HCT116 (cell line): Measurements from ENCODE around the gene CACNA2D3. TPM values are rescaled to one million over a fixed set of nuclear protein-coding genes. Genes with fewer than 3 reads are reported as not detected.
"Not testable (repeated sequence)": the region's sequence is repeated elsewhere in the genome, so short reads cannot be mapped to it uniquely, and the experiment has no call there.

Experiments used
- ATAC-seq: fragments of 200-7000 bp; cut with Tn5 transposase; 2 replicates; pipeline ENCODE4 v1.9.1; 2020; ENCODE audit warnings: mild to moderate bottlenecking, moderate library complexity
- BruUV-seq: library from RNA; stranded (reverse); fragments of 400-500 nt; replicated peaks from 2 replicates; lab custom pipeline; 2021; lab: Mats Ljungman, UMichigan
- CTCF ChIA-PET: fragments of 300-600 bp; sonication (Branson Sonifier 250); formaldehyde crosslinking; loops from one replicate; lab custom pipeline; 2021; ENCODE audit warnings: antibody characterized with exemption; lab: Charles Lee
- POLR2A ChIA-PET: fragments of 300-600, 350-600 bp; sonication (Branson Sonifier 250); formaldehyde crosslinking; loops from one replicate; lab custom pipeline; 2021; ENCODE audit warnings: antibody characterized with exemption; lab: Charles Lee
- RAD21 ChIA-PET, 2 experiments: fragments of 300-600 bp; sonication (Branson Sonifier 250); formaldehyde crosslinking; loops; one replicate each; lab custom pipeline; 2023; ENCODE audit warnings: low total read pairs in 2 of 2; ENCODE audit not compliant: uncharacterized antibody in 2 of 2, unreplicated experiment in 2 of 2, low non-redundant PET in 1 of 2; lab: Charles Lee
- DNase-seq: peaks from one replicate; pipeline ENCODE4 v3.0.0-alpha.2; 2010; ENCODE audit warnings: low read depth, low spot score
- H2AFZ ChIP-seq: fragments of 200-600 bp; shearing (Covaris generic), sonication (generic); 2 replicates; pipeline ENCODE4 v1.6.1; 2017; ENCODE audit warnings: low read depth, mixed run types, mixed read lengths, antibody characterized with exemption, low read length; ENCODE audit not compliant: poor library complexity, severe bottlenecking
- H3K27ac ChIP-seq: 2 replicates; pipeline ENCODE4 v1.5.1; 2012; ENCODE audit warnings: low read depth, low read length
- H3K27me3 ChIP-seq: fragments of 200-600 bp; sonication (generic); 2 replicates; pipeline ENCODE4 v1.6.1; 2016; ENCODE audit warnings: mixed run types, low read length, mixed read lengths; ENCODE audit not compliant: insufficient read depth
- H3K36me3 ChIP-seq, 2 experiments: fragments of 200-500 bp in 1 of 2; fragments of 200-600 bp in 1 of 2; sonication (Bioruptor generic) in 1 of 2; sonication (generic) in 1 of 2; 2 replicates each; pipeline versions ENCODE4 v1.5.1 to v1.6.1; 2014 to 2016; ENCODE audit warnings: low read length in 2 of 2, inconsistent platforms in 1 of 2, mixed read lengths in 1 of 2, mixed run types in 1 of 2; ENCODE audit not compliant: insufficient read depth in 2 of 2, control insufficient read depth in 1 of 2
- H3K4me1 ChIP-seq, 2 experiments: fragments of 200-600 bp in 1 of 2; sonication (generic) in 1 of 2; 2 replicates each; pipeline versions ENCODE4 v1.5.1 to v1.6.1; 2012 to 2017; ENCODE audit warnings: low read length in 2 of 2, inconsistent platforms in 1 of 2, mild to moderate bottlenecking in 1 of 2, mixed read lengths in 1 of 2, mixed run types in 1 of 2, moderate library complexity in 1 of 2; ENCODE audit not compliant: insufficient read depth in 2 of 2, control insufficient read depth in 1 of 2
- H3K4me2 ChIP-seq: fragments of 200-600 bp; sonication (generic); 2 replicates; pipeline ENCODE4 v1.6.1; 2017; ENCODE audit warnings: mixed run types, low read length, mixed read lengths
- H3K4me3 ChIP-seq, 2 experiments: fragments of 200-600 bp in 1 of 2; sonication (generic) in 1 of 2; replicated peaks in 1 of 2; 2 replicates each; pipeline ENCODE4 v1.5.1; 2011 to 2016; ENCODE audit warnings: low read length in 2 of 2, control low read depth in 1 of 2, low read depth in 1 of 2, mild to moderate bottlenecking in 1 of 2, mixed read lengths in 1 of 2, mixed run types in 1 of 2
- H3K79me2 ChIP-seq: fragments of 200-600 bp; sonication (generic); 2 replicates; pipeline ENCODE4 v1.6.1; 2017; ENCODE audit warnings: mild to moderate bottlenecking, mixed run types, low read length, moderate library complexity, mixed read lengths; ENCODE audit not compliant: insufficient read depth
- H3K9ac ChIP-seq: fragments of 200-600 bp; sonication (generic); 2 replicates; pipeline ENCODE4 v1.6.1; 2016; ENCODE audit warnings: low read length, mixed read lengths
- H3K9me2 ChIP-seq: fragments of 200-600 bp; sonication (generic), shearing (Covaris generic); 2 replicates; pipeline ENCODE4 v1.6.1; 2017; ENCODE audit warnings: mixed run types, mild to moderate bottlenecking, moderate library complexity; ENCODE audit not compliant: insufficient read depth
- H3K9me3 ChIP-seq, 2 experiments: fragments of 200-500 bp in 1 of 2; fragments of 200-600 bp in 1 of 2; sonication (Bioruptor generic) in 1 of 2; sonication (generic) in 1 of 2; 2 replicates each; pipeline ENCODE4 v1.6.1; 2014 to 2017; ENCODE audit warnings: low read length in 2 of 2, mixed read lengths in 2 of 2, inconsistent platforms in 1 of 2, low read depth in 1 of 2, mild to moderate bottlenecking in 1 of 2, mixed run types in 1 of 2, moderate library complexity in 1 of 2; ENCODE audit not compliant: control insufficient read depth in 1 of 2, insufficient read depth in 1 of 2
- H4K20me1 ChIP-seq: fragments of 200-600 bp; sonication (generic), shearing (Covaris generic); 2 replicates; pipeline ENCODE4 v1.6.1; 2017; ENCODE audit warnings: mixed run types, mild to moderate bottlenecking, moderate library complexity; ENCODE audit not compliant: insufficient read depth
- ATF3 ChIP-seq: IDR thresholded peaks from 2 replicates; pipeline ENCODE4 v1.6.1; 2012
- CBX3 ChIP-seq: IDR thresholded peaks from 2 replicates; pipeline ENCODE4 v1.6.1; 2012; ENCODE audit warnings: low read depth
- EGR1 ChIP-seq: IDR thresholded peaks from 2 replicates; pipeline ENCODE4 v1.6.1; 2012; ENCODE audit warnings: low read depth
- ELF1 ChIP-seq: IDR thresholded peaks from 2 replicates; pipeline ENCODE4 v1.6.1; 2012; ENCODE audit warnings: low read depth, borderline replicate concordance
- EZH2 ChIP-seq: fragments of 200-600 bp; sonication (generic); IDR thresholded peaks from 2 replicates; pipeline ENCODE4 v1.6.1; 2017; ENCODE audit warnings: antibody characterized with exemption, mixed run types
- FOSL1 ChIP-seq: IDR thresholded peaks from 2 replicates; pipeline ENCODE4 v1.6.1; 2012; ENCODE audit warnings: low read depth
- MAX ChIP-seq: IDR thresholded peaks from 2 replicates; pipeline ENCODE4 v1.6.1; 2012
- RAD21 ChIP-seq: IDR thresholded peaks from 2 replicates; pipeline ENCODE4 v1.6.1; 2012; ENCODE audit warnings: low read depth, mild to moderate bottlenecking
- REST ChIP-seq: IDR thresholded peaks from 2 replicates; pipeline ENCODE4 v1.6.1; 2012; ENCODE audit warnings: low read depth
- SP1 ChIP-seq: IDR thresholded peaks from 2 replicates; pipeline ENCODE4 v1.6.1; 2012; ENCODE audit warnings: low read depth
- SRF ChIP-seq: IDR thresholded peaks from 2 replicates; pipeline ENCODE4 v1.6.1; 2012; ENCODE audit warnings: low read depth
- TCF7L2 ChIP-seq: IDR thresholded peaks from 2 replicates; pipeline ENCODE4 v1.7.0; 2011; ENCODE audit warnings: borderline replicate concordance, inconsistent platforms; ENCODE audit not compliant: insufficient read depth, insufficient read length; ENCODE audit errors: extremely low read depth
- YY1 ChIP-seq: IDR thresholded peaks from 2 replicates; pipeline ENCODE4 v1.6.1; 2011; ENCODE audit warnings: low read length, low read depth, moderate library complexity, mild to moderate bottlenecking; ENCODE audit not compliant: insufficient replicate concordance; ENCODE audit errors: extremely low read depth
- ZNF274 ChIP-seq: fragments of 200-500 bp; sonication (Bioruptor generic); IDR thresholded peaks from 2 replicates; pipeline ENCODE4 v1.6.1; 2014; ENCODE audit warnings: mild to moderate bottlenecking, low read depth, low read length, inconsistent platforms
- intact Hi-C: fragments of 100-400 bp; cut with micrococcal nuclease; formaldehyde crosslinking; loops from 2 replicates; pipeline ENCODE4 v1.10.0; 2022
- total RNA-seq: library from RNA; stranded (reverse); gene quantifications from one replicate; pipeline ENCODE4 v1.2.1, GENCODE V29; 2021; ENCODE audit not compliant: unreplicated experiment

Gene CACNA2D3
- total RNA-seq, 1 experiment from 2014 or later = 0.20 TPM

GRCh38 chr3:54977946-54978345 lies 855.6 kb downstream of the CACNA2D3 start:
- DNase-seq, H3K27me3 ChIP-seq, CTCF ChIA-PET: not testable (repeated sequence)

GRCh38 chr3:54982807-54983206 lies 860.5 kb downstream of the CACNA2D3 start:
- peaks cover 0 to 9% of the 10 kb centered on the region in 2 experiments; a peak in 2 of 4 replicates for H3K9me3 ChIP-seq
- no peaks in the 10 kb centered on the region for H3K36me3 ChIP-seq
- H2AFZ ChIP-seq = no peak overlapping the region
- ChIA-PET RAD21 (no interaction called here), CTCF (no interaction called here), POLR2A (no interaction called here)
- H3K27me3 ChIP-seq = no peaks in the 10 kb centered on the region
- H3K4me2 ChIP-seq = no peak overlapping the region
- ATAC-seq (no peak), DNase-seq (no peak)
- no peaks in the 10 kb centered on the region for H3K79me2 ChIP-seq
- H3K9me2 ChIP-seq = no peaks in the 10 kb centered on the region
- H3K4me1 ChIP-seq = no peaks in the 10 kb centered on the region
- H4K20me1 ChIP-seq = no peaks in the 10 kb centered on the region; the same call in 1 of the 2 replicates
- BruUV-seq = no TSS peak
- H3K27ac ChIP-seq = no peak overlapping the region
- no peak overlapping the region for H3K9ac ChIP-seq
- no peak overlapping the region for H3K4me3 ChIP-seq
- intact Hi-C loops = no loop called here
- no peak for TF ChIP-seq ATF3
- TF ChIP-seq RAD21 = no peak
- TF ChIP-seq REST = no peak
- TF ChIP-seq ZNF274 = no peak
- TF ChIP-seq MAX = no peak
- TF ChIP-seq EZH2 = no peak
- no peak for TF ChIP-seq ELF1
- TF ChIP-seq YY1 = no peak
- TF ChIP-seq EGR1 = no peak
- no peak for TF ChIP-seq FOSL1
- TF ChIP-seq SRF = no peak
- TF ChIP-seq SP1 = no peak
- TF ChIP-seq TCF7L2 = no peak
- no peak for TF ChIP-seq CBX3

More at GRCh38 chr3:54977946-54978345, 855.6 kb downstream of the CACNA2D3 start:
- intact Hi-C loops, H3K9ac ChIP-seq, POLR2A ChIA-PET, H3K79me2 ChIP-seq, H4K20me1 ChIP-seq, H3K9me3 ChIP-seq, ATAC-seq, H3K4me1 ChIP-seq, H3K4me3 ChIP-seq, RAD21 ChIA-PET, H3K4me2 ChIP-seq, H3K9me2 ChIP-seq, H2AFZ ChIP-seq, H3K27ac ChIP-seq, BruUV-seq, H3K36me3 ChIP-seq: not testable (repeated sequence)
